GM12865 (cell line): Measurements from ENCODE around the gene PAX6.
"Not testable (repeated sequence)": the region's sequence is repeated elsewhere in the genome, so short reads cannot be mapped to it uniquely, and the experiment has no call there.

Source experiments
- DNase-seq: peaks from one replicate; pipeline ENCODE4 v3.0.0; 2010; ENCODE audit warnings: low read depth
- H3K4me3 ChIP-seq: 2 replicates; pipeline ENCODE4 v1.5.1; 2011; ENCODE audit warnings: mild to moderate bottlenecking, low read depth, low read length, control low read depth
- TF ChIP-seq, protein P1 (sequence below): IDR thresholded peaks from 2 replicates; pipeline ENCODE4 v1.5.1; 2011; ENCODE audit warnings: low read length, control low read depth, low read depth, inconsistent platforms; ENCODE audit not compliant: insufficient read depth; ENCODE audit errors: missing control alignments

The PAX6 gene

DNA sequence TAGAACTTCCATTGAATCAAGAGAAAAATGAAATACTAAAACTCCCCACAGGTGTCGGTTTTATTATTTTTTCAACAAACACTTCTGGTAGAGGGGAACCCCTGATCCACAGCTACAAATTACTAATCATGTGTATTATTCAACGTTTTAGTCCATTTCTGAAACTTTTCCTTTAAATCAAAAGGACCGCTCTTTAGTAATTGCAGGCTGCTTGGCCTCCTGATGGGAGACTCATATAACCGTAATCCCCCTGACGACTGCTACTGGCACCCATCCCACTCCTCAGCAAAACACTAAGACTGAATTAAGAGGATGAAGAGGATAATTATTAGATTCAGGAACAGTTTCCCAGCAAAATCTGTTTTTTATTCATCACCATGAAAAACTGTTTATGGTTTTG lies 46.4 kb downstream of the PAX6 start:
- TF ChIP-seq, protein P1, sequence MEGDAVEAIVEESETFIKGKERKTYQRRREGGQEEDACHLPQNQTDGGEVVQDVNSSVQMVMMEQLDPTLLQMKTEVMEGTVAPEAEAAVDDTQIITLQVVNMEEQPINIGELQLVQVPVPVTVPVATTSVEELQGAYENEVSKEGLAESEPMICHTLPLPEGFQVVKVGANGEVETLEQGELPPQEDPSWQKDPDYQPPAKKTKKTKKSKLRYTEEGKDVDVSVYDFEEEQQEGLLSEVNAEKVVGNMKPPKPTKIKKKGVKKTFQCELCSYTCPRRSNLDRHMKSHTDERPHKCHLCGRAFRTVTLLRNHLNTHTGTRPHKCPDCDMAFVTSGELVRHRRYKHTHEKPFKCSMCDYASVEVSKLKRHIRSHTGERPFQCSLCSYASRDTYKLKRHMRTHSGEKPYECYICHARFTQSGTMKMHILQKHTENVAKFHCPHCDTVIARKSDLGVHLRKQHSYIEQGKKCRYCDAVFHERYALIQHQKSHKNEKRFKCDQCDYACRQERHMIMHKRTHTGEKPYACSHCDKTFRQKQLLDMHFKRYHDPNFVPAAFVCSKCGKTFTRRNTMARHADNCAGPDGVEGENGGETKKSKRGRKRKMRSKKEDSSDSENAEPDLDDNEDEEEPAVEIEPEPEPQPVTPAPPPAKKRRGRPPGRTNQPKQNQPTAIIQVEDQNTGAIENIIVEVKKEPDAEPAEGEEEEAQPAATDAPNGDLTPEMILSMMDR: no peak
- no peak for DNase-seq
- no peak overlapping the region for H3K4me3 ChIP-seq

DNA sequence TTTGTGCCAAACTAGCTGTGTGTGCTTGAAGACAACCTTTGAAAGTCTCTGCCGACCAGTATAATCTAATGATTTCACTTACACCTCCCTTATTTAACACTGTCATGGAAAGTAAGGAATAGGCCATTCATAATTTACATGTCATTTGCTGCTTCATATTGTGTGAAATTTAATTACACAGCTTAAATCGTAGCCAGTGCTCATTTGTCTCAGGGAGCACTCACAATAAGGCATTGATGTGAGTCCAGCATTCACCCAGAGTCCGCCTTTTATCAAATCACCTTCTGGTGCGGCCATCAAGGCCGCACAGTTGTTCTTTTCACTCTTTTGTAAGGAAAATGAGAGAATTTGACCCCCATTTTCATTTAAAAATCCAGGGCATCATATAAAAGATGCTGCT lies 46.9 kb downstream of the PAX6 start:
- DNase-seq: no peak
- TF ChIP-seq, protein P1: no peak
- no peak overlapping the region for H3K4me3 ChIP-seq

DNA sequence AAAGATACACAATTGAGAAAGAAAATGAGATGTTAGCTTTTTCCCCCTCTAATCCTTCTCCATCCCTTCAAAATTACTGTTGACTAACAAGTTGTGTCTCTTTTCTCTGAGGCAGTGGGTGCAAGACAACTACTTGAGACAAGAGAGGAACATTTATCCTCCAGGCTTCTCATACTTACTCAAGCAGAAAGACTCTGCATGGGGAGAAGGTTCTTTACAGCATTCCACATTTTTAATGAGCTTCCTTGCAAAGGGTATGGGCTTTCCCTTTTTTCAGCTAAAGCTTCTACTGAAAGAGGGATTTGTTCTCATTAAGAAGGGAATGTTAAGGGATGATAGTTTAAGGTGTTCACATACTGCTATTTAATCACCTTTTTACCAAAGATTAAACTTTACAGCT lies 47.8 kb downstream of the PAX6 start:
- H3K4me3 ChIP-seq: no peak overlapping the region
- TF ChIP-seq, protein P1: no peak
- no peak for DNase-seq

DNA sequence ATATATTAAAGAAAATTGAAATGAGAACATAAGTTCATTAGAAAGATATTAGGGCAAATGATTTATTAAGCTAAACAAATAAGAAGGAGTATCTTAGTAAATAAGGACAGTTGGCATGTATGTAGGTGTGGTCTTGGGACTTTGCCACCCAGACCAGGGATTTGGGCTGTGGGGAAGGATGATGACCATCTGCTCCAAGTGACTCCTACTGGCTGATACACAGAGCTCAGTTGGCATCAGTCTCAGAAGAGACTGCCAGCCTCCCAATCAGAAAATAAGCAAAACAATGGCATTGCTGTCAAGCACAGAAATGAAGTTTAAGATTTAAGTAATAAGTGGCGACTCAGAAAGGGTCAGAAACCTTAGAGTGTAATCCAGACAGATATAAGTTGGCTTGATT lies 49.5 kb downstream of the PAX6 start:
- DNase-seq: no peak
- TF ChIP-seq, protein P1: no peak
- no peak overlapping the region for H3K4me3 ChIP-seq

DNA sequence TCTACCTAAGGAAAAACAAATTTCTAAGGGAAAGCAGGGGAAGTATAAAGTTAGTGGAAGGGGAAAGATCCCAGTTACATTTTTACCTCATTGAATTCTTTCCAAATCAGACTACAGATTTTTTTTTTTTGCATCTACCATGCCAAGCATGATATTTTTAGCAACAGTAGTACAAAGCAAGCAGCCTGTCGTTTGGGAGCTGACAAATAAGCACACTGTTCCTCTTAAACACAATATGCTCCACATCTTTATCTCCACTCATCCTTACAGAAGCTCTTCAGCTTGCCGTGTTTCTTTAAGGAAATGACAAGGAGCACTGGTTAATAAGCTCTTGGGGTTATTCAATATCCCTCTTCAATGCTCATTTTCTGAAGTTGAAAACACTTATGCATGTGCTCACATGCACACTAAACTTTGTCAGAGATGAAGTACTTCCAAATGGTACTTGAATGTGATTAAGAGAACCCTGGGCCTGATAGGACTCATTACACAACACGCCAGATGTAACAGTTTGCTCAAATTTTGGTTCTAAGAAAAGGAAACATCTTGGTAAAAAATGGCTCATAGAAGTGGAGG lies 53.8 kb downstream of the PAX6 start:
- TF ChIP-seq, protein P1: no peak
- no peak for DNase-seq

DNA sequence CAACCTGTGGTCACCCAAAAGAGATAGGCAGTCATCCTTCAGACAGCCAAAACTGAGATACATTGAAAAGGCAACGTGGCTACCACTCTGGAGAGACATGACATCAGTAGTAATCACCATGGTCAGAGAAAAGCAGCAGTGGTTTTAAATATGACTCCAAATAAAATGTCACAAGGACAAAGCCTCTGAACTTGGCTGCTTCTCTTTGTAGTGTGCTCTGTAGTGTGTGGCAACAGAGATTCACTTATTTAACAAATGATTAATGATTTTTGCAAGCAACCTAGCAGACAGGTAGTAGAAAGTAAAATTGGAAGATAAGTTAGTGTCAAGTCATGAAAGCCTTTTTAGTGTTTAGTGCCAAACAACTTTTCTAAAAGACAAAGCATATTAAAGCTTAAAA lies 63.5 kb downstream of the PAX6 start:
- H3K4me3 ChIP-seq: no peak overlapping the region
- DNase-seq: no peak
- TF ChIP-seq, protein P1: no peak

More for the DNA sequence above, 53.8 kb downstream of the PAX6 start:
- H3K4me3 ChIP-seq: no peak overlapping the region

DNA sequence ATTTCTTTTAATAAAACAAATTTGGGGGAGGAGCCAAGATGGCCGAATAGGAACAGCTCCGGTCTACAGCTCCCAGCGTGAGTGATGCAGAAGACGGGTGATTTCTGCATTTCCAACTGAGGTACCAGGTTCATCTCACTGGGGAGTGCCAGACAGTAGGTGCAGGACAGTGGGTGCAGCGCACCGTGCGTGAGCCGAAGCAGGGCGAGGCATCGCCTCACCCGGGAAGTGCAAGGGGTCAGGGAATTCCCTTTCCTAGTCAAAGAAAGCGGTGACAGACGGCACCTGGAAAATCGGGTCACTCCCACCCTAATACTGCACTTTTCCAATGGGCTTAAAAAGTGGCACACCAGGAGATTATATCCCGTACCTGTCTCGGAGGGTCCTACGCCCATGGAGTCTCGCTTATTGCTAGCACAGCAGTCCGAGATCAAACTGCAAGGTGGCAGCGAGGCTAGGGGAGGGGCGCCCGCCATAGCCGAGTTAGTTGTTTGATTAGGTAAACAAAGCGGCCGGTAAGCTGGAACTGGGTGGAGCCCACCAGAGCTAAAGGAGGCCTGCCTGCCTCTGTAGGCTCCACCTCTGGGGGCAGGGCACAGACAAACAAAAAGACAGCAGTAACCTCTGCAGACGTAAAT lies 70.3 kb downstream of the PAX6 start:
- not testable (repeated sequence) for H3K4me3 ChIP-seq, DNase-seq
